Activated T-helper 1 cell treated with Interleukin-2 at 50 U/mL for 16 hours (primary cell): ENCODE measurements around the gene QSER1.

Source experiments
- DNase-seq: peaks from one replicate; pipeline ENCODE4 v3.0.0-alpha.2; 2020; ENCODE audit warnings: low read depth

QSER1 gene

GRCh38 chr11:32890843-32891656 lies 1.6 kb upstream of the QSER1 start:
- DNase-seq: no peak

GRCh38 chr11:32891657-32892354 lies 805 bp upstream of the QSER1 start:
- no peak for DNase-seq

DNA sequence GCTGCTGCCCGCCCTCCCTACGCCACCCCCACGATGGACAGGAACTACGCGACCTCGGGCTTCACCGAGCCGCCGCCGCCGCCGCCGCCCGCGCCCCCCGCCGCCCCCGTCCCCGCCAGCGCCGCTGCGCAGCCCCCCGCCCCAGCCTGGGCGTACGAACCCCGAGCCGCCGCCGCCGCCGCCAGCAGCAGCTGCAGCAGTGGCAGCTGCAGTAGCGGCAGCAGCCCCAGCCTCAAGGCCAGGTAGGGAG lies 407 bp downstream of the QSER1 start:
- peak; percentile 38 for DNase-seq

GRCh38 chr11:32893343-32894148 lies 935 bp downstream of the QSER1 start:
- DNase-seq: peak; percentile 24

DNA sequence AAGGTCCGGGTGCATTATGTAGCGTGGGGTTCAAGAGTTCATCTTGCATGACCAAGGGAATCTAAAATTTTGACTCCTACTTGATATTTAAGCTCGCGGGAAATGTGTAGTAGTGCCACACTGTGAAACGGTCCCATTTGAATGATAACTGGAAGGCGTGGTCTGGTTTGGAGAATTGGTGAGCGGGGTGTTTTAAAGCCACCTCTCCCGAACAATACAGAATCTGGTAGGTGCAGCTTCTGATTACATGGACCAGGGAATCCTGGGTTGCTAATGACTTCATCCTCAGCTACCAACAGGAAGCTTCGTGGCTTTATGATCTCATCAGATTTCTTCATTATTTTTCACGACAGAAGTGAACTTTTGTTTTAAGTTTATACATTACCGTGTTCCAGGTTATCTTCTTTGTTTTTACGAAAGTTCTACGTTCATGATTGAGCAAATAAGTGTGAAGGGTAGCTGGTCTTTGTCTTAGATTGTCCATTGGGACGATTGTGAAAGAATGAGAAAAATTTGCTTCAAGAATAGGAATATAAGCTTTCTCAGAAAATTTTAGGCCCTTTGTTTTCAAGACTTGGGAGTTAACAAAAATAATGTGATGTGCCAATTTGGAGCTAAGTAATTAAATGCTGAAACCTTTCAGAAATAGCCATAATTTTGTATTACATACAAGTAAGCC lies 1.7 kb downstream of the QSER1 start:
- DNase-seq: no peak

DNA sequence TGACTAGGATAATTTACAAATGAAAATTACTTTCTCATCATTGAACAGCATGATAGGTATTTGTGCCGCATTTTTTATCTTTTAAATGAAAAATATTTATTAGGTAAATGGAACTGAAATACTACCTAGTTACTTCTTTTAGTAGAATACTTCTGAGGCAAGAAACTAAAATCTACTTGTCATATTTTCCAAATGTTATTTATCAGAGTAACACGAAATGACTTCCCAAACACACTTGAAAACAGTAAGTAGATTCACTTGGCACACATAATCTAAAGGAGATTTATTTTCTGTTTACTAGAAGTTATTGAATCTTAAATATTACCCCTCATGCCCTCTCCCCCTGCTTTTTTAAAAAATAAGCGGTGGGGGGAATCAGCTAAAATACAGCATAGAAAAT lies 2.3 kb downstream of the QSER1 start:
- no peak for DNase-seq

GRCh38 chr11:32895471-32895870 lies 2.9 kb downstream of the QSER1 start:
- no peak for DNase-seq

GRCh38 chr11:32897103-32897502 lies 4.5 kb downstream of the QSER1 start:
- DNase-seq: no peak

- no peak for DNase-seq
These were observed 6.8 kb downstream of the QSER1 start for GRCh38 chr11:32899438-32899837.

DNA sequence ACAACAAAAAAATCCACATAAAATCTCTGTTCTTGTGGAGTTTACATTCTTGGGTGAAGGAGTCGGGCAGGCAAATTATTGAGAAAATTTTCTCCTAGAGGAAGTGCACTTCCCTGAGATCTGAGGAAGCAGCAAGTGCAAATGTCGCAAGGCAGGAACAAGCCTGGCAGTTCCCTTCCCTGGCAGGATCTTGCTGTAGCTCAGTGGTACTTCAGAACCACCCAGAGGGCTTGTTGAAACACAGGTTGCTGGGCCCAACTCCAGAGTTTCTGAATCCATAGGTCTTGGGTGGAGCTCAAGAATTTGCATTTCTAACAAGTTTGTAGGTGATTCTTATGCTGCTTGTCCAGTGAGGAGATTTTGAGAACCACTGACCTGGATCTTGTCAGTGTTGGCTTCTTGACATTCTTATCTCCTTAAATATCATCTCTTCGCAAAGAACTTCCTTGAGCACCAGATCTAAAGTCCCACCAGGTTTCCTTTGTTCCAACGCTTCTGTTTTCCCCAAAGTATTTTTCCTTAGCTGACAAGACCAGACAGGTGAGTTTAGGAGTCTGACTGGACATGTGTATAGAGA lies 9.6 kb downstream of the QSER1 start:
- no peak for DNase-seq

DNA sequence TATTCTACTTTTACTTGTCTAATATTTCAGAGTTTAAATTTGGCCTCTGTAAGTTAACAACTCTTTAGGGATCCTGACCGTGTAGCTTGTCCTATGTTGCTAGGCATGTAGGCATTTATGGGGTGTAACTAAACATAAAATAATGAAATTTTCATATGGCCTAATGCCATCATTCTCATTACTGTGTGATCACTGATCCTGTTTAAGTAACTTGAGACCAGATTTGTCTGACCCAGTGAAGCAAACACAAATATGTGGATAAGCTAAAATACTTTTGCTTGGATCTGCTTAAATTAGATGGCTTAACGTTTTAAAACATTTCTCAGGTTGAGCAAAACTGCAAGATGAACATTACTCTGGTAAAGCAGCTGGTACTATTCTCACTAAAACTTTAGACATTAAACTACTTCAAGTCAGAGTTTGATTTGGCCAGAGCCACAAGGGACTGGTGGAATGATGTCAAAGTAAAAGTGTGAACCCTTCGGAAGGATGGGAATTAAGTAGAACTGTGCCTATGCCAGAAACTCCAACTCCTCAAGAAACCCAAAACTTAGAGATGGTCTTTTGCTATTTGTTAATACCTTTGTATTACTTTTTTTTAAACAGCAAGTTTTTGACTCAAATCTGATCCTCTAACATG lies 12.5 kb downstream of the QSER1 start:
- no peak for DNase-seq

GRCh38 chr11:32908619-32909018 lies 16.0 kb downstream of the QSER1 start:
- DNase-seq: no peak

GRCh38 chr11:32911413-32911812 lies 18.8 kb downstream of the QSER1 start:
- DNase-seq: no peak

DNA sequence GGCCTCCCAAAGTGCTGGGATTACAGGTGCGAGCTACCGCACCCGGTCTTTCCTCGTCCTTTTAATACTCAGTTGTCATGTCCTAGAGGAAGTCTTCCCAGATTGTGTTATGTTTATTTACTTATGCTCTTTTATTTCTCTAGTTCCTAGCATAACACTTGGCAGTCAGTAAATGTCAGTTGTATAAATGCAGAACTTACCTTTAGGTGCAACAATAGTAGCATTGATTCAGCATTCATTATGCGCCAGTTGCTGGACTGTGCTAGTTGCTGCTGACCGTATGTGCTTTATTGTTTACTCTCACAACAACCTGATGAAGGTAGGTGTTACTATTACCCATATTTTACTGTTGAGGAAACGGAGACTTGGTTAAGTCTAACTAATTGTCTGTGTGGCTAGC lies 20.8 kb downstream of the QSER1 start:
- no peak for DNase-seq

DNA sequence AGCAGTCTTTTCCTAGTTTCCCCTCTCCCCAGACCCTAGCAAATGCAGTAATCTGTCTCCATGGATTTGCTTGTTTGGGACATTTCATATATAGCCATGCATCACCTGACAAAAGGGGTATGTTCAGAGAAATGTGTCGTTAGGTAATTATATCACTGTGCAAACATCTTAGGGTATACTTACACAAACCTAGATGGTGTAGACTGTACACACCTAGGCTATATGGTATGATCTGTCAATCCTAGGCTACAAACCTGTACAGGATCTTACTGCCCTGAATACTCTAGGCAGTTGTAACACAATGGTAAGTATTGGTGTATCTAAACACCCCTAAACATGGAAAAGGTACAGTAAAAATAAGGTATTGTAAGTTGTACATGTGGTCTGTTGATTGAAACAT lies 23.8 kb downstream of the QSER1 start:
- no peak for DNase-seq

DNA sequence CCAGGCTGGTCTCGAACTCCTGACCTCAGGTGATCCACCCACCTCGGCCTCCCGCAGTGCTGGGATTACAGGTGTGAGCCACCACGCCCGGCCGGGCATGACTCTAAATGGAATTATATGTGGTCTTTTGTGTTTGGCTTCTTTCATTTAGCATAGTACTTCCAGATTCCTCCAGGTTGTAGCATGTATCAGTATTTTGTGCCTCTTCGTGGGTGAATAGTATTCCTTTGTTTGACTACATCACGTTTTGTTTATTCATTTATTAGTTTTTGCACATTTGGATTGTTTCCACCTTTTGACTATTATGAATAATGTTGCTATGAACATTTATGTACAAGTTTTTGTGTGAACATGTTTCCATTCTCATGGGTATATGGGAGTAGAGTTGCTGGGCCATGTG lies 24.4 kb downstream of the QSER1 start:
- DNase-seq: no peak

- DNase-seq: no peak
These were observed 25.8 kb downstream of the QSER1 start for GRCh38 chr11:32918427-32918826.

GRCh38 chr11:32919338-32919737 lies 26.7 kb downstream of the QSER1 start:
- DNase-seq: no peak

- no peak for DNase-seq
These were observed 28.0 kb downstream of the QSER1 start for GRCh38 chr11:32920570-32920969.

- DNase-seq: no peak
These were observed 28.6 kb downstream of the QSER1 start for GRCh38 chr11:32921204-32921603.

- no peak for DNase-seq
These were observed 39.0 kb downstream of the QSER1 start for GRCh38 chr11:32931606-32932005.

GRCh38 chr11:32932196-32932595 lies 39.6 kb downstream of the QSER1 start:
- no peak for DNase-seq
